Mesothelial cell of epicardium (in vitro differentiated cells): ENCODE results near the gene AK4. TPM values are rescaled to one million over a fixed set of nuclear protein-coding genes. Genes with fewer than 3 reads are reported as not detected.
"Not testable (repeated sequence)": the region's sequence is repeated elsewhere in the genome, so short reads cannot be mapped to it uniquely, and the experiment has no call there.

Experiments
- DNase-seq, 2 experiments: peaks; one replicate each; pipeline ENCODE4 v3.0.0; 2021; ENCODE audit warnings: low spot score in 2 of 2; ENCODE audit not compliant: unreplicated experiment in 2 of 2
- H3K27ac Mint-ChIP-seq: 2 replicates; pipeline ENCODE4 v1.8.0; 2021; ENCODE audit warnings: mixed read lengths
- H3K27me3 Mint-ChIP-seq: 2 replicates; pipeline ENCODE4 v1.8.0; 2021; ENCODE audit warnings: low read depth, mixed read lengths
- H3K36me3 Mint-ChIP-seq: 2 replicates; pipeline ENCODE4 v1.8.0; 2021; ENCODE audit warnings: mixed read lengths
- H3K4me1 Mint-ChIP-seq: 2 replicates; pipeline ENCODE4 v1.8.0; 2021; ENCODE audit warnings: mixed read lengths
- H3K4me3 Mint-ChIP-seq: 2 replicates; pipeline ENCODE4 v1.8.0; 2021; ENCODE audit warnings: mild to moderate bottlenecking, moderate library complexity, mixed read lengths
- H3K9me3 Mint-ChIP-seq: 2 replicates; pipeline ENCODE4 v1.8.0; 2021; ENCODE audit warnings: mixed read lengths
- CTCF ChIP-seq: fragments of 200-600 bp; sonication (generic); IDR thresholded peaks from one replicate; pipeline ENCODE4 v1.5.0; 2021; ENCODE audit warnings: antibody characterized with exemption; ENCODE audit not compliant: unreplicated experiment
- total RNA-seq: library from RNA; stranded (reverse); gene quantifications from 3 replicates; pipeline ENCODE4 v1.2.1, GENCODE V29; 2021

The AK4 gene
- total RNA-seq, 1 donor from 2014 or later = 20.7 TPM

GRCh38 chr1:65112811-65113210, 35.2 kb upstream of the AK4 start:
- Mint-ChIP-seq H3K9me3 (peaks cover 5% of the 10 kb centered on the region), H3K4me1 (peaks cover 19% of the 10 kb centered on the region), H3K27ac (no peak overlapping the region), H3K4me3 (no peak overlapping the region), H3K36me3 (no peaks in the 10 kb centered on the region), H3K27me3 (no peaks in the 10 kb centered on the region)
- DNase-seq = no peak
- no peak for TF ChIP-seq CTCF

- no peak overlapping the region for H3K4me3 Mint-ChIP-seq
- no peak for DNase-seq
- H3K4me1 Mint-ChIP-seq = peaks cover 19% of the 10 kb centered on the region
- H3K9me3 Mint-ChIP-seq = peaks cover 5% of the 10 kb centered on the region
- no peaks in the 10 kb centered on the region for H3K36me3 Mint-ChIP-seq
- no peak overlapping the region for H3K27ac Mint-ChIP-seq
- TF ChIP-seq CTCF = no peak
- no peaks in the 10 kb centered on the region for H3K27me3 Mint-ChIP-seq
Observed at GRCh38 chr1:65113298-65113697, 34.7 kb upstream of the AK4 start.

DNA sequence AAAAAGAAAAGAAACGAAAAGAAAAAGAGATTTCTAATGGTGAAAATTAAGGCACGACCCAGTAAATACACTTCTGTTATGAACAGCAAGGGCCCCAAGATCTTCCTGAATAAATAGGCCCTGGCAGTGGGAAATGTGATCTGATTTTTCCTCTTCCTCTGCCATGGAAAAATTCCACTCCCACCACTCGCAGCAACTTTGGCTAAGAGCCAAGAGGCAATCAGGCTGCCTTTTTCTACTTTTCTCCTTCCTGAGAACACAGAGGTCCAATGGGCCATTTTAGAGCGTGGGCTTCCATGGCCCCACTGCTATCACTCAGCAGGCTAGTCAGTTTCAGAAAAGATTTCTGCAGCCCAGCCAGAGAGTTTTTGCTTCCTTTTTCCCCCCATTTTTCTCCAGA, 33.7 kb upstream of the AK4 start:
- H3K9me3 Mint-ChIP-seq = peaks cover 5% of the 10 kb centered on the region
- peak in 1 of 2 experiments; percentile 59 for DNase-seq
- no peak overlapping the region for H3K4me3 Mint-ChIP-seq
- H3K27ac Mint-ChIP-seq = peak overlapping the region; percentile 48
- H3K4me1 Mint-ChIP-seq = peaks cover 19% of the 10 kb centered on the region
- no peaks in the 10 kb centered on the region for H3K27me3 Mint-ChIP-seq
- no peak for TF ChIP-seq CTCF
- no peaks in the 10 kb centered on the region for H3K36me3 Mint-ChIP-seq

GRCh38 chr1:65119951-65120350, 28.1 kb upstream of the AK4 start:
- Mint-ChIP-seq H3K27me3 (peaks cover 22% of the 10 kb centered on the region), H3K27ac (no peak overlapping the region), H3K4me3 (no peak overlapping the region), H3K9me3 (no peaks in the 10 kb centered on the region), H3K36me3 (no peaks in the 10 kb centered on the region), H3K4me1 (peaks cover 3% of the 10 kb centered on the region)
- TF ChIP-seq CTCF = no peak
- DNase-seq = no peak

DNA sequence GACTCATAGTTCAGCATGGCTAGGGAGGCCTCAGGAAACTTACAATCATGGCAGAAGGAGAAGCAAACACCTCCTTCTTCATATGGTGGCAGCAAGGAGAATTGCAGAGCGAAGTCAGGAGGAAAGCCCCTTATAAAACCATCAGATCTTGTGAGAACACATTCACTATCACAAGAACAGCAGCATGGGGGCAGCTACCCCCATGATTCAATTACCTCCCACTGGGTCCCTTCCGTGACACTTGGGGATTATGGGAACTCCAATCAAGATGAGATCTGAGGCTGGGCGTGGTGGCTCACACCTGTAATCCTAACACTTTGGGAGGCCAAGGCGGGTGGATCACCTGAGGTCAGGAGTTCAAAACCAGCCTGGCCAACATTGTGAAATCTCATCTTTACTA, 18.9 kb upstream of the AK4 start:
- H3K4me3 Mint-ChIP-seq, H3K4me1 Mint-ChIP-seq, H3K27ac Mint-ChIP-seq, DNase-seq, H3K9me3 Mint-ChIP-seq, H3K36me3 Mint-ChIP-seq: not testable (repeated sequence)
- H3K27me3 Mint-ChIP-seq = peaks cover 28% of the 10 kb centered on the region

GRCh38 chr1:65138524-65138923, 9.5 kb upstream of the AK4 start:
- Mint-ChIP-seq H3K36me3 (no peaks in the 10 kb centered on the region), H3K27ac (no peak overlapping the region), H3K27me3 (peaks cover 34% of the 10 kb centered on the region), H3K4me1 (peaks cover 11% of the 10 kb centered on the region), H3K4me3 (no peak overlapping the region), H3K9me3 (no peaks in the 10 kb centered on the region)
- no peak for TF ChIP-seq CTCF
- no peak for DNase-seq

- not testable (repeated sequence) for H3K36me3 Mint-ChIP-seq, DNase-seq, H3K9me3 Mint-ChIP-seq, H3K27ac Mint-ChIP-seq, H3K4me3 Mint-ChIP-seq
- peaks cover 41% of the 10 kb centered on the region for H3K27me3 Mint-ChIP-seq
- H3K4me1 Mint-ChIP-seq = peaks cover 11% of the 10 kb centered on the region
Observed at GRCh38 chr1:65139793-65140192, 8.2 kb upstream of the AK4 start.
